SHP77 treated with DMSO at 0.1 percent for 48 hours (cell line): ENCODE data around the gene EPB42.
A peak's percentile ranks its signal among the peaks of the same experiment; 100 is the strongest.
"Not testable (repeated sequence)": the region's sequence is repeated elsewhere in the genome, so short reads cannot be mapped to it uniquely, and the experiment has no call there.

ENCODE experiments used
- DNase-seq: peaks from one replicate; lab custom pipeline; 2025; lab: John Stamatoyannopoulos, UW

The EPB42 gene

GRCh38 chr15:43212299-43212698 lies 8.5 kb downstream of the EPB42 start:
- DNase-seq: no peak

GRCh38 chr15:43211224-43211735 lies 9.5 kb downstream of the EPB42 start:
- DNase-seq: no peak

GRCh38 chr15:43210807-43211206 lies 10.0 kb downstream of the EPB42 start:
- no peak for DNase-seq

- DNase-seq: no peak
These were observed 10.6 kb downstream of the EPB42 start for GRCh38 chr15:43210172-43210745.

GRCh38 chr15:43209059-43209824 lies 11.6 kb downstream of the EPB42 start:
- DNase-seq: no peak

GRCh38 chr15:43208052-43209002 lies 12.5 kb downstream of the EPB42 start:
- DNase-seq: no peak

- DNase-seq: no peak
These were observed 13.8 kb downstream of the EPB42 start for GRCh38 chr15:43207024-43207423.

GRCh38 chr15:43206054-43206453 lies 14.8 kb downstream of the EPB42 start:
- no peak for DNase-seq

GRCh38 chr15:43204016-43204901 lies 16.6 kb downstream of the EPB42 start:
- DNase-seq: peak; percentile 20

GRCh38 chr15:43199945-43200488 lies 20.8 kb downstream of the EPB42 start:
- DNase-seq: no peak

- no peak for DNase-seq
These were observed 21.8 kb downstream of the EPB42 start for GRCh38 chr15:43198992-43199391.

- not testable (repeated sequence) for DNase-seq
These were observed 22.3 kb downstream of the EPB42 start for GRCh38 chr15:43198556-43198955.

GRCh38 chr15:43197773-43198172 lies 23.0 kb downstream of the EPB42 start:
- DNase-seq: not testable (repeated sequence)

- no peak for DNase-seq
These were observed 23.9 kb downstream of the EPB42 start for GRCh38 chr15:43196760-43197548.

GRCh38 chr15:43194795-43195194 lies 26.0 kb downstream of the EPB42 start:
- no peak for DNase-seq

GRCh38 chr15:43193710-43194109 lies 27.1 kb downstream of the EPB42 start:
- DNase-seq: no peak

GRCh38 chr15:43190178-43190577 lies 30.6 kb downstream of the EPB42 start:
- DNase-seq: no peak

- no peak for DNase-seq
These were observed 31.5 kb downstream of the EPB42 start for GRCh38 chr15:43189296-43189695.

GRCh38 chr15:43187544-43188155 lies 33.2 kb downstream of the EPB42 start:
- no peak for DNase-seq

GRCh38 chr15:43186003-43186353 lies 34.8 kb downstream of the EPB42 start:
- DNase-seq: no peak
